Stomach (tissue), 9 donors: ENCODE data around the gene FOS. TPM values are rescaled to one million over a fixed set of nuclear protein-coding genes. Genes with fewer than 3 reads are reported as not detected.

Source experiments
- DNase-seq, 2 donors: peaks; one replicate each; pipeline versions ENCODE4 v3.0.0 to v3.0.0-alpha.2; 2013 to 2019
- H3K27ac ChIP-seq, 5 donors: fragments of 200-600 bp in 4 of 5; sonication (generic) in 4 of 5; one replicate each; pipeline ENCODE4 v1.5.1; 2013 to 2019; ENCODE audit warnings: mild to moderate bottlenecking in 1 of 5, moderate library complexity in 1 of 5
- H3K27me3 ChIP-seq, 3 donors: fragments of 200-600 bp; sonication (generic); one replicate each; pipeline ENCODE4 v1.5.1; 2017 to 2019; ENCODE audit warnings: mixed run types in 1 of 3
- H3K36me3 ChIP-seq, 4 donors: fragments of 200-600 bp; sonication (generic); 1 replicate in 3 of 4; 2 replicates in 1 of 4; pipeline ENCODE4 v1.5.1; 2016 to 2019
- H3K4me1 ChIP-seq, 4 donors: fragments of 200-600 bp; sonication (generic); one replicate each; pipeline ENCODE4 v1.5.1; 2016 to 2019
- H3K4me3 ChIP-seq, 4 donors: fragments of 200-600 bp; sonication (generic) in 3 of 4; one replicate each; pipeline ENCODE4 v1.5.1; 2016 to 2019; ENCODE audit warnings: mild to moderate bottlenecking in 1 of 4
- H3K9me3 ChIP-seq, 4 donors: fragments of 200-600 bp; sonication (generic); one replicate each; pipeline ENCODE4 v1.5.1; 2016 to 2019
- EP300 ChIP-seq: sonication (generic); formaldehyde crosslinking; IDR thresholded peaks from one replicate; pipeline ENCODE4 v1.6.1; 2017; ENCODE audit warnings: antibody characterized with exemption
- POLR2A ChIP-seq, 4 donors: fragments of 450-650 bp; IDR thresholded peaks; one replicate each; pipeline ENCODE4 v1.6.1; 2016; ENCODE audit warnings: antibody characterized with exemption in 4 of 4, control low read depth in 2 of 4, mild to moderate bottlenecking in 1 of 4, moderate library complexity in 1 of 4
- POLR2AphosphoS5 ChIP-seq, 3 donors: sonication (generic); formaldehyde crosslinking; IDR thresholded peaks; one replicate each; pipeline ENCODE4 v1.6.1; 2016; ENCODE audit warnings: antibody characterized with exemption in 3 of 3
- WGBS, 5 donors: extraction: QIAGEN DNeasy Blood & Tissue Kit in 3 of 5; methylation state at CpG; one replicate each; pipeline versions ENCODE4 v1.1.5 to v1.1.7; 2013 to 2018; 5-methylcytosine and 5-hydroxymethylcytosine counted together
- intact Hi-C: fragments of 100-400 bp; cut with DNase I; formaldehyde crosslinking; loops from one replicate; pipeline ENCODE4 v1.15.1; 2023; ENCODE audit warnings: low total_unique reads
- polyA plus RNA-seq, 3 donors: library from polyadenylated mRNA; stranded (reverse); fragments of 200-250 nt; gene quantifications; one replicate each; pipeline ENCODE4 v1.2.3, GENCODE V29; 2013
- total RNA-seq, 5 donors: library from RNA; depleted of rRNA; stranded (reverse); fragments of >200 nt; gene quantifications; one replicate each; pipeline versions ENCODE4 v1.1.0 to v1.2.3, GENCODE V29; 2014 to 2016
- TF ChIP-seq, protein P1 (sequence below), 7 experiments: fragments of 450-650 bp in 4 of 7; fragments of 200-600 bp in 3 of 7; sonication (generic) in 3 of 7; IDR thresholded peaks; one replicate each; pipeline ENCODE4 v1.5.1; 2016 to 2019; ENCODE audit warnings: antibody characterized with exemption in 7 of 7, control low read depth in 2 of 7, mild to moderate bottlenecking in 1 of 7
- donor health status: healthy with polysubstance abuse.
- donor health status: Bipolar disorder and iron deficiency.
- donor health status: healthy.

The FOS gene
- total and polyA plus RNA-seq, 8 donors: 62.2 to 1,274 (median 213) TPM

- peak in 1 of 2 donors; percentile 75 for DNase-seq
- H3K4me3 ChIP-seq: no peak overlapping the region
- H3K9me3 ChIP-seq: no peaks in the 10 kb centered on the region
- peaks cover 12 to 52% (median 30%) of the 10 kb centered on the region in 4 donors for H3K4me1 ChIP-seq
- intact Hi-C loops: no loop called here
- 54 to 69% (median 67%) methylated on average over 13 of the region's 13 CpGs for WGBS, 5 donors
- H3K27ac ChIP-seq: peak overlapping the region in 3 of 5 donors; percentile 73 to 96 (median 77)
- TF ChIP-seq, protein P1, sequence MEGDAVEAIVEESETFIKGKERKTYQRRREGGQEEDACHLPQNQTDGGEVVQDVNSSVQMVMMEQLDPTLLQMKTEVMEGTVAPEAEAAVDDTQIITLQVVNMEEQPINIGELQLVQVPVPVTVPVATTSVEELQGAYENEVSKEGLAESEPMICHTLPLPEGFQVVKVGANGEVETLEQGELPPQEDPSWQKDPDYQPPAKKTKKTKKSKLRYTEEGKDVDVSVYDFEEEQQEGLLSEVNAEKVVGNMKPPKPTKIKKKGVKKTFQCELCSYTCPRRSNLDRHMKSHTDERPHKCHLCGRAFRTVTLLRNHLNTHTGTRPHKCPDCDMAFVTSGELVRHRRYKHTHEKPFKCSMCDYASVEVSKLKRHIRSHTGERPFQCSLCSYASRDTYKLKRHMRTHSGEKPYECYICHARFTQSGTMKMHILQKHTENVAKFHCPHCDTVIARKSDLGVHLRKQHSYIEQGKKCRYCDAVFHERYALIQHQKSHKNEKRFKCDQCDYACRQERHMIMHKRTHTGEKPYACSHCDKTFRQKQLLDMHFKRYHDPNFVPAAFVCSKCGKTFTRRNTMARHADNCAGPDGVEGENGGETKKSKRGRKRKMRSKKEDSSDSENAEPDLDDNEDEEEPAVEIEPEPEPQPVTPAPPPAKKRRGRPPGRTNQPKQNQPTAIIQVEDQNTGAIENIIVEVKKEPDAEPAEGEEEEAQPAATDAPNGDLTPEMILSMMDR (IDR thresholded peaks at IDR 0.05): no peak
- TF ChIP-seq POLR2AphosphoS5 (IDR thresholded peaks at IDR 0.05): peak in 2 of 3 donors; percentile 31 to 40
- no peak for TF ChIP-seq POLR2A (IDR thresholded peaks at IDR 0.05)
- no peaks in the 10 kb centered on the region for H3K27me3 ChIP-seq
- no peaks in the 10 kb centered on the region for H3K36me3 ChIP-seq
These were observed 5.2 kb upstream of the FOS start for GRCh38 chr14:75273272-75274049.

DNA sequence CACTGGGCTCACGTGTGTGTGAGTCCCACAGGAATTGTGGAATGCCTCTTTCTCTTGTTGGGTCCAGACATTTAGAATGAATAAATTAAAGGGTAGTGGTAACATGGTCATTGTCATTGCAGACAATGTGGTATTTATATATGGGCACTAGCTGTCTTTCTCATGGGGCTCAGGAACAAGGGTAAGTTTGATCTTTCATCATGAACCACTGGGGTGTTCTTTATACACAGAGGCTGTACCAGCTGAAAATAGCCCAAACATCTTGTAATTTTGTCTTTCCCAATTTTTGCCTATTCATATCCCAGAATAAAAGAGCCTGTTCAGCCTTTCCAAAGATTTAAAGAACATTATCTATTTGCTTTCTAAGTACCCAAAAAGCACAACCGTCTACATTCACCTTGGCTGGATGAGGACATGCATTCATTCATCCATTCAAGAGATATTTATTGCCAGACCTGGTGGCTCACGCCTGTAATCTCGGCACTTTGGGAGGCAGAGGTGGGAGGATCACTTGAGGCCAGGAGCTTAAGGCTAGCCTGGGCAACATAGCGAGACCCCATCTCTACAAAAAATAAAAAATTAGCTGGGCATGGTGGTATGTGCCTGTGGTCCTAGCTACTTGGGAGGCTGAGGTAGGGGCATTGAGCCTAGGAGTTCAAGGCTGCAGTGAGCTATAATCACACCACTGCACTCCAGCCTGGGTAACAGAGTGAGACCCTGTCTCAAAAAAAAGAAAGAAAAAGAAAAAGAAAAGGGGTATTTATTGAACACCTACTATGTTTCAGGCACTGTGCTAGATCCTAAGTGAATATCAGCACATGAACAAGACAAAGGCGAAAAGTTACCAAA lies 4.4 kb upstream of the FOS start:
- WGBS, 5 donors: 78 to 88% (median 84%) methylated on average over 6 of the region's 6 CpGs
- H3K27ac ChIP-seq: peak overlapping the region in 4 of 5 donors; percentile 73 to 97 (median 86)

GRCh38 chr14:75274899-75275569 lies 3.6 kb upstream of the FOS start:
- peak in 1 of 2 donors; percentile 81 for DNase-seq
- Histone ChIP-seq H3K4me3 (no peak overlapping the region), H3K36me3 (peaks cover 2 to 5% (median 4%) of the 10 kb centered on the region in 4 donors), H3K9me3 (no peaks in the 10 kb centered on the region), H3K27me3 (no peaks in the 10 kb centered on the region), H3K27ac (peak overlapping the region in 4 of 5 donors; percentile 96 to 97 (median 97)), H3K4me1 (peaks cover 18 to 48% (median 44%) of the 10 kb centered on the region in 4 donors)
- intact Hi-C loops: no loop called here
- 73 to 85% (median 78%) methylated on average over 9 of the region's 9 CpGs for WGBS, 5 donors
- peak; percentile 52 for TF ChIP-seq EP300
- TF ChIP-seq POLR2A (IDR thresholded peaks at IDR 0.05): no peak
- TF ChIP-seq, protein P1 (IDR thresholded peaks at IDR 0.05): no peak
- TF ChIP-seq POLR2AphosphoS5 (IDR thresholded peaks at IDR 0.05): peak in 2 of 3 donors; percentile 66 to 69

More for the DNA sequence above, 4.4 kb upstream of the FOS start:
- peaks cover 12 to 48% (median 36%) of the 10 kb centered on the region in 4 donors for H3K4me1 ChIP-seq
- no peak for DNase-seq
- TF ChIP-seq EP300 (no peak), POLR2AphosphoS5 (IDR thresholded peaks at IDR 0.05) (no peak), POLR2A (IDR thresholded peaks at IDR 0.05) (no peak)
- TF ChIP-seq, protein P1 (IDR thresholded peaks at IDR 0.05): no peak
- H3K9me3 ChIP-seq: no peaks in the 10 kb centered on the region
- no peaks in the 10 kb centered on the region for H3K27me3 ChIP-seq
- H3K36me3 ChIP-seq: no peaks in the 10 kb centered on the region
- intact Hi-C loops: no loop called here
- no peak overlapping the region for H3K4me3 ChIP-seq

DNA sequence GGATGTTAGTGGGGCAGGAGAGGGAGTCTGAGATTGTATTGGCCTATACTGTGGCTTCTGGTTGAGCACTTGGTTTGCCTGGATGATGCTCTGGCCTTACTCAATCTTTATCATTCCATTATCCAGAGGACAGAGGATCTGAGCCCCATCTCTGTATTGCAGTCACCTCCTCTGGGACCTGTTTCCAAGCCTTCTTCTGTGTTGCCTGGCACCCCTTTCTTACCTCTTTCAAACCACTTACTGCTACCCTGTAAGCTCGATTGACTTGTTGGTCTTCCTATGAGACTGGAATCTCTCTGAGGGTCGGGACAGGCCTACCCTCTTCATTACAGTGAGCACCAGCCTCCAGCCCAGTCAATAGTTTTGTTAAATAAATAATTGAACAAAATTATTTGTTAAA lies 3.0 kb upstream of the FOS start:
- intact Hi-C loops: no loop called here
- TF ChIP-seq POLR2A (IDR thresholded peaks at IDR 0.05) (no peak), EP300 (no peak), POLR2AphosphoS5 (IDR thresholded peaks at IDR 0.05) (no peak)
- TF ChIP-seq, protein P1 (IDR thresholded peaks at IDR 0.05): no peak
- peak overlapping the region in 4 of 5 donors; percentile 96 to 97 (median 97) for H3K27ac ChIP-seq
- peaks cover 23 to 54% (median 49%) of the 10 kb centered on the region in 4 donors for H3K4me1 ChIP-seq
- H3K9me3 ChIP-seq: no peaks in the 10 kb centered on the region
- 50 to 92% (median 77%) methylated on average over 2 of the region's 2 CpGs for WGBS, 5 donors
- no peaks in the 10 kb centered on the region for H3K27me3 ChIP-seq
- DNase-seq: no peak
- H3K4me3 ChIP-seq: no peak overlapping the region
- H3K36me3 ChIP-seq: peaks cover 3 to 11% (median 10%) of the 10 kb centered on the region in 4 donors
